ENCODE data around the gene TTC16. TPM values are rescaled to one million over a fixed set of nuclear protein-coding genes. Genes with fewer than 3 reads are reported as not detected.
"Not testable (repeated sequence)": the region's sequence is repeated elsewhere in the genome, so short reads cannot be mapped to it uniquely, and the experiment has no call there.

Gene TTC16
- total and polyA plus RNA-seq, 2 experiments from 2014 or later = not detected

- peaks cover 43% of the 10 kb centered on the region for H3K27me3 ChIP-seq
- H3K27ac ChIP-seq = no peak overlapping the region
- H2AFZ ChIP-seq = no peak overlapping the region
- H4K20me1 ChIP-seq (ENCODE audit: insufficient read depth, poor library complexity, severe bottlenecking) = no peaks in the 10 kb centered on the region
- TF ChIP-seq EZH2phosphoT487 (IDR thresholded peaks at IDR 0.05; ENCODE audit: low read depth, severe bottlenecking, unreplicated experiment) (no peak), EZH2 (IDR thresholded peaks at IDR 0.05; ENCODE audit: borderline replicate concordance) (peak; percentile 69)
- TF ChIP-seq, protein P1, sequence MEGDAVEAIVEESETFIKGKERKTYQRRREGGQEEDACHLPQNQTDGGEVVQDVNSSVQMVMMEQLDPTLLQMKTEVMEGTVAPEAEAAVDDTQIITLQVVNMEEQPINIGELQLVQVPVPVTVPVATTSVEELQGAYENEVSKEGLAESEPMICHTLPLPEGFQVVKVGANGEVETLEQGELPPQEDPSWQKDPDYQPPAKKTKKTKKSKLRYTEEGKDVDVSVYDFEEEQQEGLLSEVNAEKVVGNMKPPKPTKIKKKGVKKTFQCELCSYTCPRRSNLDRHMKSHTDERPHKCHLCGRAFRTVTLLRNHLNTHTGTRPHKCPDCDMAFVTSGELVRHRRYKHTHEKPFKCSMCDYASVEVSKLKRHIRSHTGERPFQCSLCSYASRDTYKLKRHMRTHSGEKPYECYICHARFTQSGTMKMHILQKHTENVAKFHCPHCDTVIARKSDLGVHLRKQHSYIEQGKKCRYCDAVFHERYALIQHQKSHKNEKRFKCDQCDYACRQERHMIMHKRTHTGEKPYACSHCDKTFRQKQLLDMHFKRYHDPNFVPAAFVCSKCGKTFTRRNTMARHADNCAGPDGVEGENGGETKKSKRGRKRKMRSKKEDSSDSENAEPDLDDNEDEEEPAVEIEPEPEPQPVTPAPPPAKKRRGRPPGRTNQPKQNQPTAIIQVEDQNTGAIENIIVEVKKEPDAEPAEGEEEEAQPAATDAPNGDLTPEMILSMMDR (IDR thresholded peaks at IDR 0.05; ENCODE audit: poor library complexity) = no peak
- H3K9me2 ChIP-seq (replicated peaks; ENCODE audit: insufficient read depth) = no peaks in the 10 kb centered on the region
- WGBS (ENCODE audit: low lambda C conversion rate, missing lambda C conversion rate) = 5% methylated on average over 67 of the region's 86 CpGs
- no peak overlapping the region for H3K4me3 ChIP-seq
- no peaks in the 10 kb centered on the region for H3K4me1 ChIP-seq (ENCODE audit: insufficient read depth)
- no peaks in the 10 kb centered on the region for H3K36me3 ChIP-seq (replicated peaks; ENCODE audit: insufficient read depth, low read depth)
- no peaks in the 10 kb centered on the region for H3K79me2 ChIP-seq
- peak overlapping the region; percentile 80 for H3K4me2 ChIP-seq
- DNase-seq (ENCODE audit: low spot score) = no peak
- no peaks in the 10 kb centered on the region for H3K9me3 ChIP-seq (ENCODE audit: low read depth)
Measured at GRCh38 chr9:127754099-127755060, 38.5 kb downstream of the TTC16 start.

DNA sequence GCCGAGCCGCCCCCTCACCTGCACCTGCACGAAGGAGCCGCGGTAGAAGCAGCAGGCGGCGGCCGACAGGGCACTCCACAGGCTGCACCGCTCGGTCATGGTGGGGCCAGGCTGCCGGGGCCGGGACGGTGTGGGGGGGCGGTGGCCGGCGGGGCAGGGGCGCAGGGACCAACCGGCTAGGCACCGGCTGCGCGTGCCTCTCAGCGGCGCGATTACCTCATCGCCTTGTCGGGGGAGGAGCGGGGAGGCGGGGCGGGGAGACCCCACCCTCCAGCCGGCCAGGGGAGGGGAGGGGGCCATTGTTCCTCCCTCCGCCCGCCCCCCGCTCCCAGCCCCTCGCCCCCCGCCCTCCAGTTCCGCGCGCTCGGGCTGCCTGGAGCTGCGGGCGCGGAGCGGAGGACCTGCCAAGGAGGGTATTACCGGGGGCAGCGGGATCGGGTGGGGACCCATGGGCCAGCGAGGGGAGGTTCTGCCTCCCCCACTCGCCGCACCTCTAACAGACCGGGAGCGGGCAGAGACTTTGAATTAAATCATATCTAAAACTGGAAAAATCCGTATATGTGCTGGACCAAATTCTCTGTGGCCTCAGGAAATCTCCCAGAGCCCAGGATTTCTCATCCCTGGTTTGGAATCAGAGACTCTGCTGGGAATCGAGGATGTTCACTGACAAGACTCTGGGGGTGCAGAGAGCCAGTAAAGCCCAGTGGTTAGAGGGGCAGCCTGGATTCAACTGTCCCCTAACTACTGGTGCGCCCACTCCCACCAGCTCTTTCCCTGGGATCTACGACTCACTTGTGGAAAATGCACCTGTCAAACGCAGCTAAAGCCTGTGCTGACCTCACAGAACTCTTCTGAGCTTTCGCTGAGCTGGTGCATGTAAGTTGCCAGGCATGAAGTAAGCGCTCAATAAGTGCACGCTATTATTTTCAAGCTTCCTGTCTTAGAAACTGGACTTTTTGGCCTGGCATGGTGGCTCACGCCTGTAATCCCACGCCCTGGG lies 39.5 kb downstream of the TTC16 start:
- no peak overlapping the region for H3K4me3 ChIP-seq

DNA sequence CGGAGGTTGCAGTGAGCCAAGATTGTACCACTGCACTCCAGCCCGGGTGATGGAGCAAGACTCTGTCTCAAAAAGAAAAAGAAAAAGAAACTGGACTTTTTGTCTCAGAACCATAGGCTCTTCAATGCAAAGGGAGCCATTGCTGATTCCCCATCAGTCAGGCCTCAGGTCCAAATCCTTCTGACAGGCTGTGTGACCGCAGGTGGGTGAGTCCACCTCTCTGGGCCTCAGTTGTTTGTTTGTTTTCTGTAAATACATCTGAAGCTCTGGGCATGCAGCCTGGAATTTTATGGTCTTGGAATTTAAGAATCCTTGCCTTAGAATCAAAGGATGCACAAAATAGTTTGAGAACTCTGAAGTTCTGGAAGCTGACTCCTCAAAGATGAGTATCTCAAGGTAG lies 40.4 kb downstream of the TTC16 start:
- TF ChIP-seq EZH2 (IDR thresholded peaks at IDR 0.05; ENCODE audit: borderline replicate concordance) (no peak), EZH2phosphoT487 (IDR thresholded peaks at IDR 0.05; ENCODE audit: low read depth, severe bottlenecking, unreplicated experiment) (no peak)
- TF ChIP-seq, protein P1 (IDR thresholded peaks at IDR 0.05; ENCODE audit: poor library complexity) = no peak
- H4K20me1 ChIP-seq (ENCODE audit: insufficient read depth, poor library complexity, severe bottlenecking) = no peaks in the 10 kb centered on the region
- H3K27ac ChIP-seq = no peak overlapping the region
- H3K4me2 ChIP-seq = no peak overlapping the region
- no peaks in the 10 kb centered on the region for H3K4me1 ChIP-seq (ENCODE audit: insufficient read depth)
- no peaks in the 10 kb centered on the region for H3K79me2 ChIP-seq
- WGBS (ENCODE audit: low lambda C conversion rate, missing lambda C conversion rate) = 100% methylated on average over 3 of the region's 3 CpGs
- no peaks in the 10 kb centered on the region for H3K9me3 ChIP-seq (ENCODE audit: low read depth)
- H3K27me3 ChIP-seq = peaks cover 47% of the 10 kb centered on the region
- no peaks in the 10 kb centered on the region for H3K9me2 ChIP-seq (replicated peaks; ENCODE audit: insufficient read depth)
- DNase-seq (ENCODE audit: low spot score) = no peak
- H3K4me3 ChIP-seq = no peak overlapping the region
- no peak overlapping the region for H2AFZ ChIP-seq
- no peaks in the 10 kb centered on the region for H3K36me3 ChIP-seq (replicated peaks; ENCODE audit: insufficient read depth, low read depth)

More for the DNA sequence above, 39.5 kb downstream of the TTC16 start:
- Histone ChIP-seq H3K9me2 (replicated peaks; ENCODE audit: insufficient read depth) (no peaks in the 10 kb centered on the region), H3K27me3 (peaks cover 43% of the 10 kb centered on the region), H4K20me1 (ENCODE audit: insufficient read depth, poor library complexity, severe bottlenecking) (no peaks in the 10 kb centered on the region), H3K4me2 (peak overlapping the region; percentile 80), H3K79me2 (no peaks in the 10 kb centered on the region), H3K4me1 (ENCODE audit: insufficient read depth) (no peaks in the 10 kb centered on the region), H3K9me3 (ENCODE audit: low read depth) (no peaks in the 10 kb centered on the region), H3K36me3 (replicated peaks; ENCODE audit: insufficient read depth, low read depth) (no peaks in the 10 kb centered on the region), H2AFZ (no peak overlapping the region), H3K27ac (no peak overlapping the region)
- 25% methylated on average over 22 of the region's 61 CpGs for WGBS (ENCODE audit: low lambda C conversion rate, missing lambda C conversion rate)
- TF ChIP-seq EZH2 (IDR thresholded peaks at IDR 0.05; ENCODE audit: borderline replicate concordance) (no peak), EZH2phosphoT487 (IDR thresholded peaks at IDR 0.05; ENCODE audit: low read depth, severe bottlenecking, unreplicated experiment) (peak; percentile 24)
- TF ChIP-seq, protein P1 (IDR thresholded peaks at IDR 0.05; ENCODE audit: poor library complexity) = no peak
- no peak for DNase-seq (ENCODE audit: low spot score)

DNA sequence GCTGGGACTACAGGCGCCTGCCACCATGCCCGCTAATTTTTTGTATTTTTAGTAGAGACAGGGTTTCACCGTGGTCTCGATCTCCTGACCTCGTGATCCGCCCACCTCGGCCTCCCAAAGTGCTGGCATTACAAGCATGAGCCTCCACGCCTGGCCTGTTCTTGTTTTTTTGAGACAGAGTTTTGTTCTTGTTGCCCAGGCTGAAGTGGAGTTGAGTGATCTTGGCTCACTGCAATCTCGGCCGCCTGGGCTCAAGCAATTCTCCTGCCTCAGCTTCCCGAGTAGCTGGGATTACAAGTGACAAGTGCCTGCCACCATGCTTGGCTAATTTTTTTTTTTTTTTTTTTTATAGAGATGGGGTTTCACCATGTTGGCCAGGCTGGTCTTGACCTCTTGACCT lies 40.9 kb downstream of the TTC16 start:
- WGBS (ENCODE audit: low lambda C conversion rate, missing lambda C conversion rate) = 87% methylated on average over 11 of the region's 11 CpGs
- H3K4me3 ChIP-seq = not testable (repeated sequence)

More for the DNA sequence above, 40.9 kb downstream of the TTC16 start:
- H3K9me3 ChIP-seq (ENCODE audit: low read depth); H3K79me2 ChIP-seq; H3K27ac ChIP-seq; H2AFZ ChIP-seq; DNase-seq (ENCODE audit: low spot score); H3K4me2 ChIP-seq; H3K4me1 ChIP-seq (ENCODE audit: insufficient read depth); H4K20me1 ChIP-seq (ENCODE audit: insufficient read depth, poor library complexity, severe bottlenecking); H3K36me3 ChIP-seq (replicated peaks; ENCODE audit: insufficient read depth, low read depth); H3K9me2 ChIP-seq (replicated peaks; ENCODE audit: insufficient read depth): not testable (repeated sequence)
- H3K27me3 ChIP-seq = peaks cover 47% of the 10 kb centered on the region

Data from hepatocyte (in vitro differentiated cells).